ENCODE measurements around the gene ALK.

The ALK gene

DNA sequence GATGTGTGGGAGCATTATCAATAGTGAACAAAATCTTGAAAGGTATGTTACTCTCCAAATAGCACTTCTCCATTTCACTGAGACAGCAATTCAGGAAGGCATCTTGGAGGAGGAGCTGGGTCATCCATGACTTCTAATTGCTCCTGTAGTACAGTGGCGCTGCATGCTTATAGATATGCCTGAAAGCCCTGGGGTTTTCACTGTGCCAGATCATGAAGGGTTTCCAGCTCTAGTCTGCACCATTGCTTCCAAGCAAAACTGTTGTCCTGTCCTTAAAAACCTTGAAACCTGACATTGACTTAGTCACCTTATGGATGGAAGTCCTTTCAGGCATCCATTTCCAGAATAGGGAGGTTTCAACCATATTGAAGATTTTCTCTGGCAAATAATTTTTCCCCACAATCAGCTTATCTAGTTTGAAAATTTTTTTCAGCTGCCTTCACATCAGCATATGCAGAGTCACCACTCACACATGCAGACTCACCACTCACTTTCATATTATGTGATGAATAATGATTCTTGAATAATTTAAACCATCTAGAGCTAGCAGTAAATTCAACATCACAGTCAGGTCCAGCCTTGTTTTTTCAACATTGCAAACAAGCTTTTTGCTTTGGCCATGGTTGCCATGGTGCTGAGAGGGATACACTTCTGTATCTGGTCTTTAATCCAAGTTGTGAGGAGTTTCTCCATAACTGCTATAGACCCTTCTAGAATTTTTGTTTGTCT, 509.0 kb downstream of the ALK start:
- no peaks in the 10 kb centered on the region for H3K27me3 ChIP-seq (ENCODE audit: insufficient read depth, low read length)
- H3K4me3 ChIP-seq (ENCODE audit: low read depth, low read length, poor library complexity, severe bottlenecking), result no peak overlapping the region
- H3K9me3 ChIP-seq (ENCODE audit: low read length), result no peaks in the 10 kb centered on the region
- H3K9ac ChIP-seq (ENCODE audit: low read length), result no peak overlapping the region
- H3F3A ChIP-seq (ENCODE audit: insufficient read depth, low read length), result no peaks in the 10 kb centered on the region
- H3K9me2 ChIP-seq (ENCODE audit: low read depth, low read length), result no peaks in the 10 kb centered on the region
- no peak overlapping the region for H3K27ac ChIP-seq (ENCODE audit: low read depth, low read length, poor library complexity, severe bottlenecking)
- no peak overlapping the region for H2AFZ ChIP-seq (ENCODE audit: low read length)
- H3K4me1 ChIP-seq (ENCODE audit: insufficient read depth, low read length, severe bottlenecking), result no peaks in the 10 kb centered on the region
- no peaks in the 10 kb centered on the region for H3K79me2 ChIP-seq (ENCODE audit: insufficient read depth, low read length)
- no peaks in the 10 kb centered on the region for H3K36me3 ChIP-seq (ENCODE audit: insufficient read depth, low read length)
- H3K4me2 ChIP-seq (ENCODE audit: low read length), result no peak overlapping the region
- no peak for TF ChIP-seq EZH2 (IDR thresholded peaks at IDR 0.05; ENCODE audit: borderline replicate concordance, low read length)
- TF ChIP-seq, protein P1, sequence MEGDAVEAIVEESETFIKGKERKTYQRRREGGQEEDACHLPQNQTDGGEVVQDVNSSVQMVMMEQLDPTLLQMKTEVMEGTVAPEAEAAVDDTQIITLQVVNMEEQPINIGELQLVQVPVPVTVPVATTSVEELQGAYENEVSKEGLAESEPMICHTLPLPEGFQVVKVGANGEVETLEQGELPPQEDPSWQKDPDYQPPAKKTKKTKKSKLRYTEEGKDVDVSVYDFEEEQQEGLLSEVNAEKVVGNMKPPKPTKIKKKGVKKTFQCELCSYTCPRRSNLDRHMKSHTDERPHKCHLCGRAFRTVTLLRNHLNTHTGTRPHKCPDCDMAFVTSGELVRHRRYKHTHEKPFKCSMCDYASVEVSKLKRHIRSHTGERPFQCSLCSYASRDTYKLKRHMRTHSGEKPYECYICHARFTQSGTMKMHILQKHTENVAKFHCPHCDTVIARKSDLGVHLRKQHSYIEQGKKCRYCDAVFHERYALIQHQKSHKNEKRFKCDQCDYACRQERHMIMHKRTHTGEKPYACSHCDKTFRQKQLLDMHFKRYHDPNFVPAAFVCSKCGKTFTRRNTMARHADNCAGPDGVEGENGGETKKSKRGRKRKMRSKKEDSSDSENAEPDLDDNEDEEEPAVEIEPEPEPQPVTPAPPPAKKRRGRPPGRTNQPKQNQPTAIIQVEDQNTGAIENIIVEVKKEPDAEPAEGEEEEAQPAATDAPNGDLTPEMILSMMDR (IDR thresholded peaks at IDR 0.05; ENCODE audit: low read length), result no peak
- no peaks in the 10 kb centered on the region for H4K20me1 ChIP-seq (ENCODE audit: insufficient read depth, low read length)

DNA sequence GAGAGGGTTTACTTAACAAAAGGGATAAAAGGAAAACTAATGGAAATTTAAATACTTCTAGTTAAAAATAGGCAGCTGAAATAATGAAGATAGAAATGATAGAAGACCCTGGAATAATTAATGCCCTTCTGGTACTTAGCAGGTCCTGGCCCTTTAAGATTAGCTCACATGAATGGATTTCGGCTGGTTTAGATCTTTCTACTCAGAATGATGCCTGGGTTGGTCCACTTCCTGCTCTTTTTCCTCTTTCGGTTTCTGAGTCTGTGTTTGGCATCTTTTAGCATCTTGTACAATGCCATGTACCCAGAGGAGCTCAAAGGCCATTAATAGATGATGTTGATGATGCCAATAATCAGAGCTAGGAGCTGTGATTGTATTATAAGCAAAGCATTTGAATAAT, 515.7 kb downstream of the ALK start:
- no peaks in the 10 kb centered on the region for H3K9me3 ChIP-seq (ENCODE audit: low read length)
- H3K4me2 ChIP-seq (ENCODE audit: low read length), result no peak overlapping the region
- TF ChIP-seq EZH2 (IDR thresholded peaks at IDR 0.05; ENCODE audit: borderline replicate concordance, low read length), result no peak
- TF ChIP-seq, protein P1 (IDR thresholded peaks at IDR 0.05; ENCODE audit: low read length), result no peak
- H2AFZ ChIP-seq (ENCODE audit: low read length), result no peak overlapping the region
- no peak overlapping the region for H3K4me3 ChIP-seq (ENCODE audit: low read depth, low read length, poor library complexity, severe bottlenecking)
- no peaks in the 10 kb centered on the region for H3F3A ChIP-seq (ENCODE audit: insufficient read depth, low read length)
- no peak overlapping the region for H3K27ac ChIP-seq (ENCODE audit: low read depth, low read length, poor library complexity, severe bottlenecking)
- no peaks in the 10 kb centered on the region for H3K27me3 ChIP-seq (ENCODE audit: insufficient read depth, low read length)
- no peaks in the 10 kb centered on the region for H3K4me1 ChIP-seq (ENCODE audit: insufficient read depth, low read length, severe bottlenecking)
- no peaks in the 10 kb centered on the region for H4K20me1 ChIP-seq (ENCODE audit: insufficient read depth, low read length)
- H3K79me2 ChIP-seq (ENCODE audit: insufficient read depth, low read length), result no peaks in the 10 kb centered on the region
- no peak overlapping the region for H3K9ac ChIP-seq (ENCODE audit: low read length)
- no peaks in the 10 kb centered on the region for H3K36me3 ChIP-seq (ENCODE audit: insufficient read depth, low read length)
- H3K9me2 ChIP-seq (ENCODE audit: low read depth, low read length), result no peaks in the 10 kb centered on the region

- no peaks in the 10 kb centered on the region for H3K9me2 ChIP-seq (ENCODE audit: low read depth, low read length)
- no peak overlapping the region for H2AFZ ChIP-seq (ENCODE audit: low read length)
- H3K27me3 ChIP-seq (ENCODE audit: insufficient read depth, low read length), result no peaks in the 10 kb centered on the region
- no peaks in the 10 kb centered on the region for H3K9me3 ChIP-seq (ENCODE audit: low read length)
- no peak overlapping the region for H3K9ac ChIP-seq (ENCODE audit: low read length)
- no peaks in the 10 kb centered on the region for H3K36me3 ChIP-seq (ENCODE audit: insufficient read depth, low read length)
- no peaks in the 10 kb centered on the region for H4K20me1 ChIP-seq (ENCODE audit: insufficient read depth, low read length)
- H3F3A ChIP-seq (ENCODE audit: insufficient read depth, low read length), result no peaks in the 10 kb centered on the region
- no peaks in the 10 kb centered on the region for H3K79me2 ChIP-seq (ENCODE audit: insufficient read depth, low read length)
- H3K4me1 ChIP-seq (ENCODE audit: insufficient read depth, low read length, severe bottlenecking), result no peaks in the 10 kb centered on the region
- TF ChIP-seq, protein P1 (IDR thresholded peaks at IDR 0.05; ENCODE audit: low read length), result no peak
- TF ChIP-seq EZH2 (IDR thresholded peaks at IDR 0.05; ENCODE audit: borderline replicate concordance, low read length), result no peak
- no peak overlapping the region for H3K4me2 ChIP-seq (ENCODE audit: low read length)
- H3K27ac ChIP-seq (ENCODE audit: low read depth, low read length, poor library complexity, severe bottlenecking), result no peak overlapping the region
- H3K4me3 ChIP-seq (ENCODE audit: low read depth, low read length, poor library complexity, severe bottlenecking), result no peak overlapping the region
Observed at GRCh38 chr2:29405266-29405665, 516.1 kb downstream of the ALK start.
